GM12878 (cell line): ENCODE data around the gene UBAC2. TPM values are rescaled to one million over a fixed set of nuclear protein-coding genes. Genes with fewer than 3 reads are reported as not detected.

Experiments
- ATAC-seq: fragments of 200-7000 bp; cut with Tn5 transposase; 3 replicates; pipeline ENCODE4 v1.9.1; 2020; ENCODE audit warnings: mild to moderate bottlenecking, moderate library complexity
- BruUV-seq: library from RNA; stranded (reverse); fragments of 400-500 nt; replicated peaks from 2 replicates; lab custom pipeline; 2021; lab: Mats Ljungman, UMichigan
- CTCF ChIA-PET: fragments of 300-600 bp; sonication (Branson Sonifier 250); formaldehyde crosslinking; extraction: SDS; loops from one replicate; lab custom pipeline; 2021; ENCODE audit warnings: inconsistent platforms; lab: Yijun Ruan, JAX
- POLR2A ChIA-PET: fragments of 350-600 bp; formaldehyde crosslinking; extraction: SDS; loops from one replicate; lab custom pipeline; 2021; ENCODE audit warnings: inconsistent platforms; lab: Charles Lee
- RAD21 ChIA-PET: fragments of 300-600 bp; sonication (Branson Sonifier 250); formaldehyde crosslinking; loops from one replicate; lab custom pipeline; 2023; ENCODE audit warnings: antibody characterized with exemption; ENCODE audit not compliant: unreplicated experiment; lab: Charles Lee
- SMC1A ChIA-PET: fragments of 300-600 bp; sonication (Branson Sonifier 250); formaldehyde crosslinking; loops from one replicate; lab custom pipeline; 2023; ENCODE audit not compliant: unreplicated experiment, uncharacterized antibody; lab: Charles Lee
- DNase-seq: peaks from one replicate; pipeline ENCODE4 v3.0.0-alpha.2; 2011; ENCODE audit warnings: low read depth, low spot score
- FAIRE-seq: peaks from 3 replicates; lab custom pipeline; 2011; peaks lifted over from hg19 to GRCh38; lab: Jason Lieb, UNC
- H2AFZ ChIP-seq: 2 replicates; pipeline ENCODE4 v1.6.0; 2011; ENCODE audit warnings: low read depth, low read length, control low read depth; ENCODE audit not compliant: control insufficient read depth
- H3K27ac ChIP-seq: 2 replicates; pipeline ENCODE4 v1.5.1; 2011; ENCODE audit warnings: control low read depth; ENCODE audit not compliant: control insufficient read depth, insufficient read depth
- H3K27me3 ChIP-seq, 2 experiments: replicated peaks in 1 of 2; 2 replicates each; pipeline versions ENCODE4 v1.6.0 to v1.6.1; 2011; ENCODE audit warnings: low read length in 1 of 2; ENCODE audit not compliant: control insufficient read depth in 2 of 2, insufficient read depth in 2 of 2
- H3K36me3 ChIP-seq, 2 experiments: 2 replicates each; pipeline ENCODE4 v1.5.1; 2011; ENCODE audit warnings: low read length in 1 of 2; ENCODE audit not compliant: control insufficient read depth in 2 of 2, insufficient read depth in 2 of 2
- H3K4me1 ChIP-seq: 2 replicates; pipeline ENCODE4 v1.6.1; 2011; ENCODE audit warnings: mild to moderate bottlenecking, low read length, moderate library complexity, mixed read lengths; ENCODE audit not compliant: control insufficient read depth, insufficient read depth
- H3K4me2 ChIP-seq: 2 replicates; pipeline ENCODE4 v1.6.0; 2011; ENCODE audit warnings: control low read depth; ENCODE audit not compliant: control insufficient read depth, insufficient read depth
- H3K4me3 ChIP-seq: fragments of 200-600 bp; sonication (generic); 2 replicates; pipeline ENCODE4 v1.5.1; 2016
- H3K79me2 ChIP-seq: 2 replicates; pipeline ENCODE4 v1.6.0; 2011; ENCODE audit warnings: low read length; ENCODE audit not compliant: control insufficient read depth, insufficient read depth
- H3K9ac ChIP-seq: 2 replicates; pipeline ENCODE4 v1.8.0; 2011; ENCODE audit warnings: low read length, control low read depth, mixed read lengths; ENCODE audit not compliant: control insufficient read depth, insufficient read depth
- H3K9me3 ChIP-seq: replicated peaks from 3 replicates; pipeline ENCODE4 v1.5.1; 2011; ENCODE audit warnings: mild to moderate bottlenecking, low read length; ENCODE audit not compliant: control insufficient read depth, insufficient read depth
- H4K20me1 ChIP-seq: 2 replicates; pipeline ENCODE4 v1.6.0; 2011; ENCODE audit not compliant: control insufficient read depth, insufficient read depth
- EED ChIP-seq: sonication (generic); IDR thresholded peaks from 2 replicates; pipeline ENCODE4 v1.6.1; 2016; ENCODE audit warnings: antibody characterized with exemption, low read depth
- EP300 ChIP-seq, 2 experiments: fragments of 150-350 bp in 1 of 2; IDR thresholded peaks; 2 replicates each; pipeline ENCODE4 v1.6.1; 2011 to 2012; ENCODE audit warnings: low read depth in 2 of 2, low read length in 2 of 2, borderline replicate concordance in 1 of 2, improper control_type of control experiment in 1 of 2, inconsistent platforms in 1 of 2; ENCODE audit not compliant: control insufficient read depth in 1 of 2
- IRF5 ChIP-seq: fragments of 450-650 bp; IDR thresholded peaks from 2 replicates; pipeline ENCODE4 v1.6.1; 2017; ENCODE audit warnings: borderline replicate concordance
- MXI1 ChIP-seq: fragments of 150-350 bp; IDR thresholded peaks from 2 replicates; pipeline ENCODE4 v1.6.1; 2011; ENCODE audit warnings: low read depth, mild to moderate bottlenecking, inconsistent platforms, low read length, improper control_type of control experiment
- POLR2AphosphoS5 ChIP-seq: IDR thresholded peaks from 2 replicates; pipeline ENCODE4 v1.6.1; 2011; ENCODE audit warnings: mild to moderate bottlenecking, low read length, inconsistent platforms
- STAT1 ChIP-seq: fragments of 450-650 bp; conservative IDR thresholded peaks from 2 replicates; pipeline ENCODE4 v1.6.1; 2014; ENCODE audit warnings: antibody characterized with exemption, mild to moderate bottlenecking
- ZNF217 ChIP-seq: fragments of 450-650 bp; IDR thresholded peaks from 2 replicates; pipeline ENCODE4 v1.6.1; 2017; ENCODE audit warnings: antibody characterized with exemption, mild to moderate bottlenecking
- ZNF687 ChIP-seq: fragments of 450-650 bp; IDR thresholded peaks from 2 replicates; pipeline ENCODE4 v1.6.1; 2017; ENCODE audit warnings: mild to moderate bottlenecking, moderate library complexity
- WGBS: methylation state at CpG from one replicate; pipeline ENCODE4 v1.1.6; 2016; ENCODE audit warnings: low lambda C conversion rate; ENCODE audit not compliant: insufficient replicate concordance, insufficient coverage; ENCODE audit errors: missing lambda C conversion rate; 5-methylcytosine and 5-hydroxymethylcytosine counted together
- in situ Hi-C: fragments of 300-500 bp; cut with MboI; formaldehyde crosslinking; loops from 9 replicates; pipeline ENCODE4 v1.14.3; 2018; ENCODE audit warnings: mixed read lengths
- intact Hi-C: fragments of 100-400 bp; cut with micrococcal nuclease; formaldehyde crosslinking; loops from one replicate; pipeline ENCODE4 v1.14.2; 2022; ENCODE audit not compliant: unreplicated experiment
- polyA plus RNA-seq, 11 experiments: library from polyadenylated mRNA; depleted of rRNA in 4 of 11; unstranded in 6 of 11; stranded (reverse) in 5 of 11; fragments of >200 nt; fragmentation: Nextera tagmentation in 4 of 11; fragmentation: Illumina TruSeq in 1 of 11; extraction: Ambion mirVana in 4 of 11; extraction: Trizol in 1 of 11; gene quantifications; 1 replicate in 1 of 11; 2 replicates in 10 of 11; pipeline versions ENCODE4 v1.2.1 to v1.2.3, GENCODE V29; 2011 to 2016; ENCODE audit warnings: inconsistent platforms in 2 of 11, missing spikeins in 2 of 11, low read depth in 1 of 11
- total RNA-seq, 4 experiments: library from RNA; depleted of rRNA in 3 of 4; stranded (reverse); fragments of >200 nt in 3 of 4; fragmentation: Illumina TruSeq in 1 of 4; extraction: Trizol in 1 of 4; gene quantifications; 2 replicates each; pipeline versions ENCODE4 v1.2.1 to v1.2.3, GENCODE V29; 2013 to 2021
- TF ChIP-seq, protein P1 (sequence below): fragments of 450-650 bp; formaldehyde crosslinking; IDR thresholded peaks from 2 replicates; pipeline ENCODE4 v1.4.0; 2020; ENCODE audit warnings: mild to moderate bottlenecking, moderate library complexity

UBAC2 gene
- total and polyA plus RNA-seq, 10 of the 15 experiments (the other 5 are each of a cell fraction or from before 2014, with no cell fraction given): 3.0 to 54.6 (median 17.4) TPM

- TF ChIP-seq ZNF687: no peak
These were observed 191.3 kb downstream of the UBAC2 start (continued) for GRCh38 chr13:99391781-99392469.

GRCh38 chr13:99392470-99393135, 191.9 kb downstream of the UBAC2 start:
- WGBS: 71% methylated on average over 13 of the region's 13 CpGs
- FAIRE-seq (no peak), ATAC-seq (no peak), DNase-seq (no peak)
- TF ChIP-seq EP300 (IDR thresholded peaks at IDR 0.05; ENCODE audit: borderline replicate concordance in 1 of 2, control insufficient read depth in 1 of 2, low read depth in 2 of 2, low read length in 2 of 2) (no peak), MXI1 (no peak), STAT1 (no peak), ZNF217 (no peak), EED (no peak), IRF5 (no peak), POLR2AphosphoS5 (no peak)
- TF ChIP-seq, protein P1, sequence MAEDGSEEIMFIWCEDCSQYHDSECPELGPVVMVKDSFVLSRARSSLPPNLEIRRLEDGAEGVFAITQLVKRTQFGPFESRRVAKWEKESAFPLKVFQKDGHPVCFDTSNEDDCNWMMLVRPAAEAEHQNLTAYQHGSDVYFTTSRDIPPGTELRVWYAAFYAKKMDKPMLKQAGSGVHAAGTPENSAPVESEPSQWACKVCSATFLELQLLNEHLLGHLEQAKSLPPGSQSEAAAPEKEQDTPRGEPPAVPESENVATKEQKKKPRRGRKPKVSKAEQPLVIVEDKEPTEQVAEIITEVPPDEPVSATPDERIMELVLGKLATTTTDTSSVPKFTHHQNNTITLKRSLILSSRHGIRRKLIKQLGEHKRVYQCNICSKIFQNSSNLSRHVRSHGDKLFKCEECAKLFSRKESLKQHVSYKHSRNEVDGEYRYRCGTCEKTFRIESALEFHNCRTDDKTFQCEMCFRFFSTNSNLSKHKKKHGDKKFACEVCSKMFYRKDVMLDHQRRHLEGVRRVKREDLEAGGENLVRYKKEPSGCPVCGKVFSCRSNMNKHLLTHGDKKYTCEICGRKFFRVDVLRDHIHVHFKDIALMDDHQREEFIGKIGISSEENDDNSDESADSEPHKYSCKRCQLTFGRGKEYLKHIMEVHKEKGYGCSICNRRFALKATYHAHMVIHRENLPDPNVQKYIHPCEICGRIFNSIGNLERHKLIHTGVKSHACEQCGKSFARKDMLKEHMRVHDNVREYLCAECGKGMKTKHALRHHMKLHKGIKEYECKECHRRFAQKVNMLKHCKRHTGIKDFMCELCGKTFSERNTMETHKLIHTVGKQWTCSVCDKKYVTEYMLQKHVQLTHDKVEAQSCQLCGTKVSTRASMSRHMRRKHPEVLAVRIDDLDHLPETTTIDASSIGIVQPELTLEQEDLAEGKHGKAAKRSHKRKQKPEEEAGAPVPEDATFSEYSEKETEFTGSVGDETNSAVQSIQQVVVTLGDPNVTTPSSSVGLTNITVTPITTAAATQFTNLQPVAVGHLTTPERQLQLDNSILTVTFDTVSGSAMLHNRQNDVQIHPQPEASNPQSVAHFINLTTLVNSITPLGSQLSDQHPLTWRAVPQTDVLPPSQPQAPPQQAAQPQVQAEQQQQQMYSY (CRISPR knock-in tag): no peak
- H3K4me3 ChIP-seq: no peak overlapping the region
- BruUV-seq: no TSS peak
- CTCF ChIA-PET: interaction anchor here (22.0 to 22.3 kb wide), 2 partner anchors 46 to 123 kb away, joined by 440 to 577 read pairs; no protein-coding TSS in a partner anchor
- no peak overlapping the region for H2AFZ ChIP-seq
- no peaks in the 10 kb centered on the region for H3K9me3 ChIP-seq
- SMC1A ChIA-PET: interaction anchor here (0.6 to 13.7 kb wide), 4 partner anchors 12 to 143 kb away, joined by 3 to 306 read pairs (median 8); no protein-coding TSS in a partner anchor
- no peak overlapping the region for H3K4me2 ChIP-seq
- H3K36me3 ChIP-seq: no peaks in the 10 kb centered on the region
- peaks cover 9% of the 10 kb centered on the region for H3K4me1 ChIP-seq
- no peaks in the 10 kb centered on the region for H4K20me1 ChIP-seq
- no peak overlapping the region for H3K27ac ChIP-seq
- H3K27me3 ChIP-seq: no peaks in the 10 kb centered on the region
- POLR2A ChIA-PET: no interaction called here
- no peaks in the 10 kb centered on the region for H3K79me2 ChIP-seq
- no peak overlapping the region for H3K9ac ChIP-seq
- in situ Hi-C loops (no loop called here), intact Hi-C loops (no loop called here)
- RAD21 ChIA-PET: interaction anchor here (1.5 to 8.0 kb wide), 3 partner anchors 43 to 127 kb away, joined by 3 to 168 read pairs (median 7); no protein-coding TSS in a partner anchor
